Measurements from ENCODE around the gene CRTAC1. TPM values are rescaled to one million over a fixed set of nuclear protein-coding genes. Genes with fewer than 3 reads are reported as not detected.

CRTAC1 gene
- polyA plus RNA-seq, 2 of the 4 experiments (the other 2 are of a cell fraction): 0.32 to 0.39 TPM

GRCh38 chr10:97895084-97895483, 135.3 kb downstream of the CRTAC1 start:
- Histone ChIP-seq H3K4me2 (no peak overlapping the region), H3K27ac (no peak overlapping the region), H3K4me3 (no peak overlapping the region), H3K9me3 (no peaks in the 10 kb centered on the region), H3K4me1 (peaks cover 11% of the 10 kb centered on the region)
- ChIA-PET CTCF (interaction anchor here (0.5 to 2.3 kb wide), 5 partner anchors 10 to 190 kb away, joined by 3 to 9 read pairs (median 5); no protein-coding TSS in a partner anchor), POLR2A (no interaction called here)
- TF ChIP-seq E2F6 (IDR thresholded peaks at IDR 0.05; ENCODE audit: borderline replicate concordance, low read depth) (no peak), BHLHE40 (IDR thresholded peaks at IDR 0.05; ENCODE audit: low read depth, low read length) (no peak), ZSCAN20 (CRISPR knock-in tag; IDR thresholded peaks at IDR 0.05) (no peak), HOXA7 (CRISPR knock-in tag; IDR thresholded peaks at IDR 0.05) (no peak), NPAS2 (CRISPR knock-in tag; IDR thresholded peaks at IDR 0.05; ENCODE audit: borderline replicate concordance) (no peak), CHD2 (IDR thresholded peaks at IDR 0.05; ENCODE audit: low read length, partially characterized antibody) (no peak), USF2 (IDR thresholded peaks at IDR 0.05) (no peak), NFE2L2 (conservative IDR thresholded peaks at IDR 0.05; ENCODE audit: low read length) (no peak)
- 70% methylated on average over 13 of the region's 13 CpGs for WGBS (ENCODE audit: missing lambda C conversion rate)
- no peak for DNase-seq (ENCODE audit: low read depth in 1 of 2, low spot score in 1 of 2)
- no peak for FAIRE-seq
- ATAC-seq: no peak

GRCh38 chr10:97894092-97894491, 136.3 kb downstream of the CRTAC1 start:
- peaks cover 21% of the 10 kb centered on the region for H3K4me1 ChIP-seq
- ATAC-seq (no peak), FAIRE-seq (no peak), DNase-seq (ENCODE audit: low read depth in 1 of 2, low spot score in 1 of 2) (no peak)
- TF ChIP-seq POLR2AphosphoS2 (conservative IDR thresholded peaks at IDR 0.05; ENCODE audit: low read length) (no peak), EHF (CRISPR knock-in tag; IDR thresholded peaks at IDR 0.05) (no peak), RNF2 (IDR thresholded peaks at IDR 0.05; ENCODE audit: borderline replicate concordance, low read depth) (no peak), SREBF2 (IDR thresholded peaks at IDR 0.05) (no peak), E2F6 (IDR thresholded peaks at IDR 0.05; ENCODE audit: borderline replicate concordance, low read depth) (no peak)
- 37% methylated on average over 3 of the region's 3 CpGs for WGBS (ENCODE audit: missing lambda C conversion rate)
- no peak overlapping the region for H3K4me3 ChIP-seq
- no peak overlapping the region for H3K4me2 ChIP-seq
- H3K9me3 ChIP-seq: no peaks in the 10 kb centered on the region
- CTCF ChIA-PET: interaction anchor here (0.6 to 2.3 kb wide), 7 partner anchors 8 to 149 kb away, joined by 3 to 9 read pairs (median 4); no protein-coding TSS in a partner anchor
- POLR2A ChIA-PET: no interaction called here
- no peak overlapping the region for H3K27ac ChIP-seq

GRCh38 chr10:97892939-97893338, 137.5 kb downstream of the CRTAC1 start:
- no peak for FAIRE-seq
- ChIA-PET CTCF (interaction anchor here (0.6 to 2.3 kb wide), 4 partner anchors 12 to 101 kb away, joined by 3 to 9 read pairs (median 4); no protein-coding TSS in a partner anchor), POLR2A (no interaction called here)
- no peak for TF ChIP-seq JUN (IDR thresholded peaks at IDR 0.05)
- TF ChIP-seq CTCF (IDR thresholded peaks at IDR 0.05): no peak
- TF ChIP-seq RCOR1 (IDR thresholded peaks at IDR 0.05; ENCODE audit: low read depth, low read length): no peak
- TF ChIP-seq MAX (IDR thresholded peaks at IDR 0.05): no peak
- no peak for TF ChIP-seq SREBF2 (IDR thresholded peaks at IDR 0.05)
- no peak for TF ChIP-seq BCL3 (IDR thresholded peaks at IDR 0.05)
- TF ChIP-seq FOXS1 (CRISPR knock-in tag; IDR thresholded peaks at IDR 0.05): no peak
- TF ChIP-seq EP300 (IDR thresholded peaks at IDR 0.05): no peak
- no peak for TF ChIP-seq ESRRA (IDR thresholded peaks at IDR 0.05; ENCODE audit: borderline replicate concordance, low read length)
- Histone ChIP-seq H3K4me3 (no peak overlapping the region), H3K4me1 (peaks cover 25% of the 10 kb centered on the region), H3K9me3 (no peaks in the 10 kb centered on the region), H3K4me2 (no peak overlapping the region), H3K27ac (no peak overlapping the region)
- ATAC-seq: no peak
- DNase-seq (ENCODE audit: low read depth in 1 of 2, low spot score in 1 of 2): no peak
- 65% methylated on average over 2 of the region's 2 CpGs for WGBS (ENCODE audit: missing lambda C conversion rate)

Data from A549 (cell line).